CD4-positive, alpha-beta T cell treated with Interleukin-10 for 1 hour (primary cell): ENCODE measurements around the gene TOM1L1.

Source experiments
- DNase-seq: peaks from one replicate; pipeline ENCODE4 v3.0.0-alpha.2; 2020

Gene TOM1L1

GRCh38 chr17:54899201-54899600, 1.5 kb upstream of the TOM1L1 start:
- DNase-seq, result no peak

GRCh38 chr17:54899721-54900456, 763 bp upstream of the TOM1L1 start:
- no peak for DNase-seq

- DNase-seq, result no peak
These were observed 674 bp downstream of the TOM1L1 start for GRCh38 chr17:54901230-54901822.

- DNase-seq, result no peak
These were observed 1.4 kb downstream of the TOM1L1 start for GRCh38 chr17:54902017-54902416.

GRCh38 chr17:54902611-54903010, 2.0 kb downstream of the TOM1L1 start:
- DNase-seq, result no peak

- no peak for DNase-seq
These were observed 2.7 kb downstream of the TOM1L1 start for GRCh38 chr17:54903375-54903774.

GRCh38 chr17:54906683-54907082, 6.0 kb downstream of the TOM1L1 start:
- DNase-seq, result no peak

- no peak for DNase-seq
These were observed 6.7 kb downstream of the TOM1L1 start for GRCh38 chr17:54907376-54907775.

- no peak for DNase-seq
These were observed 9.1 kb downstream of the TOM1L1 start for GRCh38 chr17:54909766-54910165.

GRCh38 chr17:54916721-54917120, 16.1 kb downstream of the TOM1L1 start:
- DNase-seq, result no peak

- DNase-seq, result no peak
These were observed 18.8 kb downstream of the TOM1L1 start for GRCh38 chr17:54919425-54919824.

GRCh38 chr17:54920819-54921218, 20.2 kb downstream of the TOM1L1 start:
- no peak for DNase-seq

GRCh38 chr17:54924405-54924804, 23.8 kb downstream of the TOM1L1 start:
- no peak for DNase-seq

- DNase-seq, result no peak
These were observed 26.9 kb downstream of the TOM1L1 start for GRCh38 chr17:54927525-54927924.

GRCh38 chr17:54932711-54933110, 32.1 kb downstream of the TOM1L1 start:
- no peak for DNase-seq

- DNase-seq, result no peak
These were observed 33.3 kb downstream of the TOM1L1 start for GRCh38 chr17:54933921-54934320.

- DNase-seq, result no peak
These were observed 34.8 kb downstream of the TOM1L1 start for GRCh38 chr17:54935471-54935870.

- no peak for DNase-seq
These were observed 36.4 kb downstream of the TOM1L1 start for GRCh38 chr17:54937018-54937417.

- DNase-seq, result no peak
These were observed 36.8 kb downstream of the TOM1L1 start for GRCh38 chr17:54937426-54937825.

- DNase-seq, result no peak
These were observed 40.6 kb downstream of the TOM1L1 start for GRCh38 chr17:54941285-54941684.

GRCh38 chr17:54944796-54945195, 44.1 kb downstream of the TOM1L1 start:
- no peak for DNase-seq

GRCh38 chr17:54945231-54945630, 44.6 kb downstream of the TOM1L1 start:
- no peak for DNase-seq

GRCh38 chr17:54945671-54946070, 45.0 kb downstream of the TOM1L1 start:
- no peak for DNase-seq

- no peak for DNase-seq
These were observed 46.7 kb downstream of the TOM1L1 start for GRCh38 chr17:54947396-54947795.

- no peak for DNase-seq
These were observed 47.7 kb downstream of the TOM1L1 start for GRCh38 chr17:54948380-54948779.
